Kidney (tissue), 14 donors: ENCODE results near the gene R3HCC1L. TPM values are rescaled to one million over a fixed set of nuclear protein-coding genes. Genes with fewer than 3 reads are reported as not detected.

Experiments
- DNase-seq, 5 donors: peaks; one replicate each; pipeline ENCODE4 v3.0.0-alpha.2; 2013 to 2020
- FAIRE-seq: peaks from 2 replicates; lab custom pipeline; 2012; peaks lifted over from hg19 to GRCh38; lab: Jason Lieb, UNC
- H3K27ac ChIP-seq, 2 donors: one replicate each; pipeline ENCODE4 v1.7.0; 2013; ENCODE audit warnings: low read depth in 2 of 2, low read length in 2 of 2, inconsistent platforms in 1 of 2
- H3K27me3 ChIP-seq: one replicate; pipeline ENCODE4 v1.7.1; 2013; ENCODE audit warnings: low read length, inconsistent platforms; ENCODE audit not compliant: control insufficient read depth, insufficient read depth
- H3K36me3 ChIP-seq, 3 donors: one replicate each; pipeline versions ENCODE4 v1.7.0 to v1.7.1; 2013; ENCODE audit warnings: low read length in 3 of 3, control low read depth in 1 of 3, inconsistent platforms in 1 of 3; ENCODE audit not compliant: insufficient read depth in 3 of 3, control insufficient read depth in 2 of 3
- H3K4me1 ChIP-seq, 3 donors: one replicate each; pipeline versions ENCODE4 v1.7.0 to v1.7.1; 2013; ENCODE audit warnings: low read length in 3 of 3, inconsistent platforms in 1 of 3, low read depth in 1 of 3; ENCODE audit not compliant: control insufficient read depth in 2 of 3, insufficient read depth in 2 of 3
- H3K4me3 ChIP-seq, 3 donors: one replicate each; pipeline versions ENCODE4 v1.7.0 to v1.8.1; 2013; ENCODE audit warnings: low read length in 3 of 3, control low read depth in 1 of 3, inconsistent platforms in 1 of 3
- H3K9ac ChIP-seq, 3 donors: one replicate each; pipeline versions ENCODE4 v1.7.0 to v1.7.1; 2013; ENCODE audit warnings: low read length in 3 of 3, control low read depth in 1 of 3, inconsistent platforms in 1 of 3
- H3K9me3 ChIP-seq, 3 donors: one replicate each; pipeline versions ENCODE4 v1.7.0 to v1.7.1; 2013; ENCODE audit warnings: low read length in 3 of 3, control low read depth in 1 of 3, inconsistent platforms in 1 of 3; ENCODE audit not compliant: control insufficient read depth in 2 of 3, insufficient read depth in 1 of 3
- intact Hi-C: fragments of 100-400 bp; cut with DNase I; formaldehyde crosslinking; loops from one replicate; pipeline ENCODE4 v1.11.1; 2022
- polyA plus RNA-seq: library from polyadenylated mRNA; stranded (reverse); fragments of 350-450 nt; fragmentation: Illumina TruSeq; extraction: RNeasy Lipid Tissue Mini Kit (QIAGEN cat#74804); gene quantifications from one replicate; pipeline ENCODE4 v1.2.3, GENCODE V29; 2014; ENCODE audit warnings: low read depth, low replicate concordance; ENCODE audit not compliant: insufficient read depth
- total RNA-seq: library from RNA; stranded (reverse); fragmentation: NEBNext Ultra II Directional; extraction: Animal tissue kit (Norgen Biotek cat#: 25700); gene quantifications from one replicate; pipeline ENCODE4 v1.2.1, GENCODE V29; 2021
- TF ChIP-seq, protein P1 (sequence below): IDR thresholded peaks from 3 replicates; pipeline ENCODE4 v1.5.1; 2012; ENCODE audit warnings: mild to moderate bottlenecking, moderate library complexity, borderline replicate concordance; ENCODE audit not compliant: insufficient read depth; ENCODE audit errors: extremely low read depth
- donor health status: control.
- donor health status: control.
- donor health status: control.
- donor health status: control.
- donor health status: control.
- donor health status: DM: yes; HTN: yes; CAD: no.
- donor health status: Normal renal cell carcinoma (clear cell type).

R3HCC1L gene
- total and polyA plus RNA-seq, 2 donors from 2014 or later: 9.7 to 17.0 TPM

DNA sequence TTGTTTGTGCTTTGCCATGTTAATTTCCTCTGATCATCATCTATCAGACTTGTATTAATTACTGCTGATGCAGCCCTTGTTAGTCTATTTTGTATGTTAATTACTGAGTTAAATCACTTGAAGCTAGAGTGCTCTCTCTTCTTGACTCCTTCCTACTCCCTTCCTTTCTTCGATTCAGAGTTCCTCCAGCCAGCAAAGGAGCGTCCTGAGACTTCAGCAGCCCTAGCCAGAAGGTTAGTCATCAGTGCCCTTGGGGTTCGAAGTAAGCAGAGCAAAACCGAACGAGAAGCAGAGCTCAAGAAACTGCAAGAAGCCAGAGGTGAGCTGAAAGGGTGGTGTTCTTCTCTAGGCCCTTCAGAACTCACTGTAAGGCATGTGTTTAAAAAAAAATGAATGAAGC is 101.4 kb downstream of the R3HCC1L start:
- no peak overlapping the region for H3K9ac ChIP-seq
- H3K4me1 ChIP-seq: no peaks in the 10 kb centered on the region
- DNase-seq: no peak
- no peaks in the 10 kb centered on the region for H3K27me3 ChIP-seq
- TF ChIP-seq, protein P1, sequence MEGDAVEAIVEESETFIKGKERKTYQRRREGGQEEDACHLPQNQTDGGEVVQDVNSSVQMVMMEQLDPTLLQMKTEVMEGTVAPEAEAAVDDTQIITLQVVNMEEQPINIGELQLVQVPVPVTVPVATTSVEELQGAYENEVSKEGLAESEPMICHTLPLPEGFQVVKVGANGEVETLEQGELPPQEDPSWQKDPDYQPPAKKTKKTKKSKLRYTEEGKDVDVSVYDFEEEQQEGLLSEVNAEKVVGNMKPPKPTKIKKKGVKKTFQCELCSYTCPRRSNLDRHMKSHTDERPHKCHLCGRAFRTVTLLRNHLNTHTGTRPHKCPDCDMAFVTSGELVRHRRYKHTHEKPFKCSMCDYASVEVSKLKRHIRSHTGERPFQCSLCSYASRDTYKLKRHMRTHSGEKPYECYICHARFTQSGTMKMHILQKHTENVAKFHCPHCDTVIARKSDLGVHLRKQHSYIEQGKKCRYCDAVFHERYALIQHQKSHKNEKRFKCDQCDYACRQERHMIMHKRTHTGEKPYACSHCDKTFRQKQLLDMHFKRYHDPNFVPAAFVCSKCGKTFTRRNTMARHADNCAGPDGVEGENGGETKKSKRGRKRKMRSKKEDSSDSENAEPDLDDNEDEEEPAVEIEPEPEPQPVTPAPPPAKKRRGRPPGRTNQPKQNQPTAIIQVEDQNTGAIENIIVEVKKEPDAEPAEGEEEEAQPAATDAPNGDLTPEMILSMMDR: no peak
- H3K27ac ChIP-seq: no peak overlapping the region
- no peak for FAIRE-seq
- H3K9me3 ChIP-seq: no peaks in the 10 kb centered on the region
- H3K36me3 ChIP-seq: peaks cover 0 to 27% (median 10%) of the 10 kb centered on the region in 3 donors
- H3K4me3 ChIP-seq: no peak overlapping the region
- intact Hi-C loops: no loop called here

DNA sequence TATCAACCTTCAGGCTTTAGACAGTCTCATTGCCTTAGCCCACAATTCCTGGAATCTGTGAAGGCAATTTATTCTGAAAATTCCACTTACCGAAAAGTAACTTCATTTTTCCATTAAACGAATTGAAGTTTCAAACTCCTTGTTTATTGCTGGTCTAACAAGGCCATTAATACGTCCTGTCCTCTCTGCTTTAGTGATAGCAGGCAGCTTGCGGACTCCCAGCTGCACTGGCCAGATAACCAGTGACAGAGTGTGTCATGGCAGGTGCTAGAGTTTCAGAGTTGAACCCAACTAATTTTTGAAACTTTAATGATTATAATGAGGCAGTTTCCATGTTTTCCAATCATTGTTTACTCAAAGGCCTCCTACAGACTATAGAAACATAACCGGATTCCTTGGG is 102.4 kb downstream of the R3HCC1L start:
- no peaks in the 10 kb centered on the region for H3K4me1 ChIP-seq
- no peak overlapping the region for H3K9ac ChIP-seq
- TF ChIP-seq, protein P1: no peak
- FAIRE-seq (no peak), DNase-seq (no peak)
- no peak overlapping the region for H3K27ac ChIP-seq
- H3K27me3 ChIP-seq: no peaks in the 10 kb centered on the region
- peaks cover 0 to 27% (median 10%) of the 10 kb centered on the region in 3 donors for H3K36me3 ChIP-seq
- no peak overlapping the region for H3K4me3 ChIP-seq
- H3K9me3 ChIP-seq: no peaks in the 10 kb centered on the region
- intact Hi-C loops: no loop called here

DNA sequence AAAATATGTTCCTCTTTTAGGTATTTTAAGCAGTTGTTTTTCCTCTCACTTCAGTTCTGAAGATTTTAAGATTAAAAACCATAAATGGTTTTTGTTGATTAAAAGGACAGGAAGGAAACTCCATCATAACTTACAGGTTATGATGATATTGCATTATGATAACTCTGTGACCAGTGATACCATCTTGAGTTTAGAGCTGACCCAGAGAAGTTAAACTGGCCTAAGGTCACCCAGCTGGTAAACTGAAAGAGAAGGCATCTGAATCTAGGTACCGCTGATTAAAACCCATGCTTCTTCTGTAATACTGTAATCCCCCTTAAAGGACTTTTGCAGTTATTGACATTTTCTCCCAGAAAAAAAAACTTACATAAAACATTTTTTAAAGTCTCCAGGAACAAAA is 103.9 kb downstream of the R3HCC1L start:
- TF ChIP-seq, protein P1: no peak

DNA sequence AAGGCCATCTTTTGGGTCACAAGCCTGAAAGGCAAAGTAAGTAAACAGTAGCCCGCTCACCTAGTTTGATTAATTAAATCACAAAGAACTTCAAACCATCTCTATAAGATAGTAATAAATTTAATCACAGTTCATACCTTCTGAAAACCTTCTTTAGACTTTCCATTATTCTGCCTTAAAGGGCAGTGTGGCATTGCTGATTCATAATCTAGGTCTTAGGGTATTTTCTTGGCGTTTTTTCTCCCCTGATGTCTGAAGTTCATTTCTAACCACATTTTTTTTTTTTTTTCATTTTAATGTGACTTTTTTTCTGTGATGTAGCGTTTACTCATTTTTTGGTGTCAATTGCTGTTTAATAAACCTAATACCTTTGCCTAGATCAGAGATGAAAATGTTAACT is 106.1 kb downstream of the R3HCC1L start:
- intact Hi-C loops: no loop called here
- FAIRE-seq: no peak
- peaks cover 4 to 25% (median 11%) of the 10 kb centered on the region in 3 donors for H3K36me3 ChIP-seq

More for the DNA sequence above, 103.9 kb downstream of the R3HCC1L start:
- H3K27me3 ChIP-seq: no peaks in the 10 kb centered on the region
- no peaks in the 10 kb centered on the region for H3K9me3 ChIP-seq
- peaks cover 0 to 27% (median 10%) of the 10 kb centered on the region in 3 donors for H3K36me3 ChIP-seq
- no peak overlapping the region for H3K27ac ChIP-seq
- DNase-seq (no peak), FAIRE-seq (no peak)
- no peak overlapping the region for H3K4me3 ChIP-seq
- intact Hi-C loops: no loop called here
- H3K4me1 ChIP-seq: no peaks in the 10 kb centered on the region
- no peak overlapping the region for H3K9ac ChIP-seq

More for the DNA sequence above, 106.1 kb downstream of the R3HCC1L start:
- no peaks in the 10 kb centered on the region for H3K4me1 ChIP-seq
- H3K27me3 ChIP-seq: no peaks in the 10 kb centered on the region
- no peak overlapping the region for H3K27ac ChIP-seq
- TF ChIP-seq, protein P1: no peak
- H3K4me3 ChIP-seq: no peak overlapping the region
- H3K9ac ChIP-seq: no peak overlapping the region
- no peak for DNase-seq
- no peaks in the 10 kb centered on the region for H3K9me3 ChIP-seq
